Ishikawa (cell line): Measurements from ENCODE around the gene LIX1.

ENCODE experiments used
- CEBPB ChIP-seq: IDR thresholded peaks from 2 replicates; pipeline ENCODE4 v1.6.1; 2012
- CREB1 ChIP-seq: IDR thresholded peaks from 2 replicates; pipeline ENCODE4 v1.6.1; 2012; ENCODE audit warnings: low read depth
- EGR1 ChIP-seq: IDR thresholded peaks from 2 replicates; pipeline ENCODE4 v1.6.1; 2012
- EP300 ChIP-seq: IDR thresholded peaks from 2 replicates; pipeline ENCODE4 v1.6.1; 2012; ENCODE audit warnings: borderline replicate concordance
- FOXM1 ChIP-seq: IDR thresholded peaks from 2 replicates; pipeline ENCODE4 v1.6.1; 2012; ENCODE audit warnings: low read depth, borderline replicate concordance
- MAX ChIP-seq: IDR thresholded peaks from 2 replicates; pipeline ENCODE4 v1.6.1; 2012
- NFIC ChIP-seq: IDR thresholded peaks from 2 replicates; pipeline ENCODE4 v1.6.1; 2012
- RAD21 ChIP-seq: IDR thresholded peaks from 2 replicates; pipeline ENCODE4 v1.6.1; 2012; ENCODE audit warnings: low read depth
- REST ChIP-seq: IDR thresholded peaks from 2 replicates; pipeline ENCODE4 v1.6.1; 2012; ENCODE audit warnings: low read depth, mild to moderate bottlenecking
- TAF1 ChIP-seq: IDR thresholded peaks from 2 replicates; pipeline ENCODE4 v1.6.1; 2012; ENCODE audit warnings: low read depth, mild to moderate bottlenecking
- TCF12 ChIP-seq: IDR thresholded peaks from 2 replicates; pipeline ENCODE4 v1.6.1; 2012; ENCODE audit warnings: low read depth
- TEAD4 ChIP-seq: IDR thresholded peaks from 2 replicates; pipeline ENCODE4 v1.6.1; 2012
- YY1 ChIP-seq: IDR thresholded peaks from 2 replicates; pipeline ENCODE4 v1.6.1; 2012; ENCODE audit warnings: low read depth
- ZBTB7A ChIP-seq: IDR thresholded peaks from 2 replicates; pipeline ENCODE4 v1.6.1; 2012; ENCODE audit warnings: low read depth
- TF ChIP-seq, protein P1 (sequence below): IDR thresholded peaks from 2 replicates; pipeline ENCODE4 v1.6.1; 2012

The LIX1 gene

GRCh38 chr5:97044052-97044451 lies 98.4 kb downstream of the LIX1 start:
- TF ChIP-seq EGR1 = no peak
- no peak; the same call in 1 of the 2 replicates for TF ChIP-seq MAX
- TF ChIP-seq FOXM1 = no peak
- no peak for TF ChIP-seq EP300
- peak; percentile 94 for TF ChIP-seq TEAD4
- peak; percentile 80 for TF ChIP-seq RAD21

DNA sequence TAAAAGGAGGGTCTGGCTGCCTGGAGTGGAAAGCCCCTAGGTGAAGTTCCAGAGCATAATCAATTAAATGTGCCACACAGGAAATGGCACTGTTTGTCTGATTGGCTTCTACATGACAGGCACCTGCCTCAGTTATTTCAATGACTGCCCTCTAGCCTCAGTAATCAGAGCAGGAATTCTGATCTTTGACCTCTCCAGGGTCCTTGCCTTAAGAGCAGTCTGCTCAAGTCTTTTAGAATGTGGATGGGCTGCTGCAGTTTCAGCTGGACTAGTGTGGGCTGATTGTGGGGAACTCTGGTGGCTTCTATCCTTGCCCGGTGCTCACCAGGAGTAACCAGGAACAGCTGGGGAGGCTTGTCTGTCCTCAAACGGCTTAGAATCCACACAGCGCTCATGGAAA lies 98.9 kb downstream of the LIX1 start:
- TF ChIP-seq TAF1 (no peak), FOXM1 (no peak), MAX (no peak), TEAD4 (no peak), CREB1 (no peak), RAD21 (no peak), NFIC (no peak), ZBTB7A (no peak), REST (no peak), EGR1 (no peak), CEBPB (no peak), EP300 (no peak), TCF12 (no peak), YY1 (no peak)
- TF ChIP-seq, protein P1, sequence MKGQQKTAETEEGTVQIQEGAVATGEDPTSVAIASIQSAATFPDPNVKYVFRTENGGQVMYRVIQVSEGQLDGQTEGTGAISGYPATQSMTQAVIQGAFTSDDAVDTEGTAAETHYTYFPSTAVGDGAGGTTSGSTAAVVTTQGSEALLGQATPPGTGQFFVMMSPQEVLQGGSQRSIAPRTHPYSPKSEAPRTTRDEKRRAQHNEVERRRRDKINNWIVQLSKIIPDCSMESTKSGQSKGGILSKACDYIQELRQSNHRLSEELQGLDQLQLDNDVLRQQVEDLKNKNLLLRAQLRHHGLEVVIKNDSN = no peak

- peak; percentile 12; the same call in 1 of the 2 replicates for TF ChIP-seq RAD21
- TF ChIP-seq ZBTB7A = no peak
- no peak for TF ChIP-seq CREB1
- TF ChIP-seq TCF12 = peak; percentile 85
- peak; percentile 85 for TF ChIP-seq TEAD4
- TF ChIP-seq EGR1 = no peak
- peak; percentile 22; the same call in 1 of the 2 replicates for TF ChIP-seq REST
- no peak for TF ChIP-seq CEBPB
- TF ChIP-seq, protein P1 = no peak
- peak; percentile 75 for TF ChIP-seq NFIC
- peak; percentile 72 for TF ChIP-seq EP300
- TF ChIP-seq MAX = no peak
- no peak for TF ChIP-seq YY1
- peak; percentile 51; the same call in 1 of the 2 replicates for TF ChIP-seq FOXM1
- TF ChIP-seq TAF1 = no peak
Observed at GRCh38 chr5:97042996-97043395, 99.4 kb downstream of the LIX1 start.
